Sigmoid colon (tissue), 7 donors: ENCODE results near the gene PTBP1. TPM values are rescaled to one million over a fixed set of nuclear protein-coding genes. Genes with fewer than 3 reads are reported as not detected.
A peak's percentile ranks its signal among the peaks of the same experiment; 100 is the strongest.

Experiments
- DNase-seq: peaks from one replicate; pipeline ENCODE4 v3.0.0-alpha.2; 2019
- H3K27ac ChIP-seq, 4 donors: fragments of 200-600 bp; sonication (generic); one replicate each; pipeline ENCODE4 v1.5.1; 2016 to 2019; ENCODE audit warnings: mild to moderate bottlenecking in 1 of 4
- H3K27me3 ChIP-seq, 3 donors: fragments of 200-600 bp; sonication (generic); one replicate each; pipeline ENCODE4 v1.5.1; 2019; ENCODE audit warnings: mild to moderate bottlenecking in 1 of 3
- H3K36me3 ChIP-seq, 4 donors: fragments of 200-600 bp; sonication (generic); one replicate each; pipeline ENCODE4 v1.5.1; 2016 to 2019
- H3K4me1 ChIP-seq, 4 donors: fragments of 200-600 bp; sonication (generic); one replicate each; pipeline ENCODE4 v1.5.1; 2017 to 2019
- H3K4me3 ChIP-seq, 4 donors: fragments of 200-600 bp; sonication (generic); one replicate each; pipeline ENCODE4 v1.5.1; 2017 to 2019; ENCODE audit warnings: mild to moderate bottlenecking in 2 of 4, moderate library complexity in 1 of 4
- H3K9me3 ChIP-seq, 4 donors: fragments of 200-600 bp in 3 of 4; sonication (generic) in 3 of 4; one replicate each; pipeline versions ENCODE4 v1.5.1 to v1.6.1; 2013 to 2019
- EP300 ChIP-seq, 4 donors: sonication (generic); formaldehyde crosslinking; IDR thresholded peaks; one replicate each; pipeline ENCODE4 v1.6.1; 2017; ENCODE audit warnings: antibody characterized with exemption in 4 of 4
- POLR2A ChIP-seq, 2 donors: fragments of 450-650 bp; IDR thresholded peaks; one replicate each; pipeline ENCODE4 v1.6.1; 2016; ENCODE audit warnings: antibody characterized with exemption in 2 of 2, mild to moderate bottlenecking in 2 of 2, moderate library complexity in 2 of 2
- POLR2AphosphoS5 ChIP-seq, 4 donors: sonication (generic); formaldehyde crosslinking; IDR thresholded peaks; one replicate each; pipeline ENCODE4 v1.6.1; 2017; ENCODE audit warnings: antibody characterized with exemption in 4 of 4
- WGBS, 2 donors: extraction: QIAGEN DNeasy Blood & Tissue Kit; methylation state at CpG; one replicate each; pipeline ENCODE4 v1.1.7; 2013; 5-methylcytosine and 5-hydroxymethylcytosine counted together
- intact Hi-C: fragments of 100-400 bp; cut with DNase I; formaldehyde crosslinking; loops from one replicate; pipeline ENCODE4 v1.15.1; 2023
- polyA plus RNA-seq, 3 donors: library from polyadenylated mRNA; stranded (reverse); fragments of 200-250 nt; gene quantifications; one replicate each; pipeline ENCODE4 v1.2.3, GENCODE V29; 2013
- total RNA-seq, 4 donors: library from RNA; depleted of rRNA; stranded (reverse); fragments of >200 nt; gene quantifications; one replicate each; pipeline ENCODE4 v1.1.0, GENCODE V29; 2016
- TF ChIP-seq, protein P1 (sequence below), 4 experiments: fragments of 450-650 bp in 3 of 4; fragments of 200-600 bp in 1 of 4; IDR thresholded peaks; one replicate each; pipeline ENCODE4 v1.5.1; 2016 to 2019; ENCODE audit warnings: antibody characterized with exemption in 4 of 4, mild to moderate bottlenecking in 3 of 4, moderate library complexity in 2 of 4
- donor health status: healthy with polysubstance abuse.
- donor health status: Bipolar disorder and iron deficiency.
- donor health status: healthy.

PTBP1 gene
- total and polyA plus RNA-seq, 7 donors: 53.8 to 154 (median 78.7) TPM

DNA sequence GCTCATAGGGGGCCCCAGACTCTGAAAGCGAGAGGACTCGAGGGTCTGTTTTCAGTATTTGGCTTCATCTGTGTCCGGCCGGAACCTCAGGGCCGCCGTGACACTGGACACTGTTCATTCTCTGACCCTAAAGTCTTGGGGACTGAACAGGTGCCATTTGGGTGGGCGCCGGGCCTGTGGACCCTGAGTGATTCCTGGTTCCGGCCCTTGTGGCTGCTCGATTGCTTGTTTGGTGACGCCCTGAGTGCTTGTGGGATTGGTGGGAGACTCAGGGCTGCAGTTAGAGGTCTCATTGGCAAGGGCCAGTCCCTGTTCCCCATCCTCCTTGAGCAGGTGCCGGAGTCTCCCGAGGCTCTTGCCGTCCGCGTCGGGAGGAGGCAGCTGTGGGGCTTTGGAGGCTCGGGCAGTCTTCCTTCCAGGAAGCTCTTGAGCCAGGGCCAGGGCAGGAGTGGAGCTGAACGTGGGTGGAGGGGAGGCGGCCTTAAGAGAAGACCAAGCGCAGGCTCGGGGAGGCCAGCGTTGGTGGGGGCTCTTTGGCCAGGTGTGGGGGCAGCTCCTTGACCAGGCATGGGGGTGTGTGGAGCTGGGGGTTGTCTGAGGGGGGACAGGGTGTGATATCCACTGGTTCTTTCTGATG, 4.7 kb downstream of the PTBP1 start:
- peak; percentile 82 for DNase-seq
- no peaks in the 10 kb centered on the region for H3K9me3 ChIP-seq
- 45 to 63% methylated on average over 23 of the region's 23 CpGs for WGBS, 2 donors
- H3K36me3 ChIP-seq: peaks cover 20 to 44% (median 31%) of the 10 kb centered on the region in 4 donors
- peak in 2 of 4 donors; percentile 11 to 25 for TF ChIP-seq POLR2AphosphoS5 (IDR thresholded peaks at IDR 0.05)
- no peak for TF ChIP-seq POLR2A (IDR thresholded peaks at IDR 0.05)
- intact Hi-C loops: loop anchor here (2.0 kb wide), 1 partner anchor 269 kb away; no protein-coding TSS in a partner anchor
- H3K27me3 ChIP-seq: no peaks in the 10 kb centered on the region
- H3K4me1 ChIP-seq: peaks cover 0 to 62% (median 55%) of the 10 kb centered on the region in 4 donors
- peak overlapping the region; percentile 70 to 100 (median 97) for H3K27ac ChIP-seq
- H3K4me3 ChIP-seq: peak overlapping the region in 3 of 4 donors; percentile 16 to 34 (median 26)

DNA sequence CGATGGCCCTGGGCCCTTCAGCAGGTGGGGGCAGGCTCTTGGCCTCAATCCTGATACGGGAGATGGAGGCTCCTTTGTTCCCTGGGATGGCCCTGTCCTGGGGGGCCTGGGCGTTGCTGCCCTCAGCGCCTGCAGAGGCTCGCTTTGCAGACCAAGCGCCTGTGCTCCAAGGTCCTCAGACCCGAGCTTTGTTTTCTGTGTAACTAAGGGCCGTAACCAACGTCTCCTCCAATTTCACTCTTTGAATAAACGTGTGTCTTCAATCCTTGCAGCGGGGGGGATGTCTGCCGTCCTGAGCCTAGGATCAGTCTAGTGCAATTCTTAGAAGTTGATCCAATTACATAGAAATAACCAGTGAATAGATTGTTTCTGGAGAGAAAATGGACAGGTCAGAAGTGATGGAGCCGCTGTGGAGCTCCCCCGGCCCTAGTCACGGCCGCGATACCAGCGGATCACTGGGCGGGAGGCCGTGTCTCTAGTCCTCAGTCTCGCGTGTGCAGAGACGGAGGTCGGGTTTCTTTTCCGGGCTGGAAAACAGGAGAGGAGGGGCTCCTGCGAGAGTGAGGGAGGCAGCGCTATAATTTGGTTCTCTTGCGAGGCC, 5.3 kb downstream of the PTBP1 start:
- WGBS, 2 donors: 70 to 74% methylated on average over 28 of the region's 28 CpGs
- intact Hi-C loops: no loop called here
- H3K27ac ChIP-seq: peak overlapping the region; percentile 70 to 100 (median 97)

DNA sequence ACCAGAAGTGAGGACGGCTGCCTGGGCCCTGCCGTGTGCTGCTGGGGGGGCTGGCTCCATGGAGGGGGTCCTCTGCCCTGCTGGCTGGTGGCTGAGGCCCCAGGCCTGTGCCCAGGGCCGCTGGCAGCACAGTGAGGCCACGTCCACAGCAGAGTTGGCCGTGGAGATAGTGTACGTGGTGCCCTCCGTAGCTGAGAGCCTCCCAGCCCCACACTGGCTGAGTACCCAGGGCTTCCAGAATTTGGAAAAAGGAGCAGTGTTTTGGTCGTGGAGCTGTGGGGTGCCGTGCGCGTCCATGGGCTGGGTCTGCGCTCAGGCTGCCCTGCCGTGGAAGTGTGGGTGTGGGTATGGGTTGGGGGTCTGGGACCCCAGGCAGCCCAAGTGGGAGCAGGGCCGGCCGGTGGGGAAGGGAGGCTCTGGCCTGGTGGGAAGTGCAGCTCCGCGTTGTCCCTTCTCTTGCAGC, 5.9 kb downstream of the PTBP1 start:
- Histone ChIP-seq H3K27me3 (no peaks in the 10 kb centered on the region), H3K9me3 (no peaks in the 10 kb centered on the region), H3K4me1 (peaks cover 0 to 60% (median 55%) of the 10 kb centered on the region in 4 donors), H3K27ac (peak overlapping the region; percentile 70 to 100 (median 97)), H3K4me3 (peak overlapping the region in 2 of 4 donors; percentile 0 to 34), H3K36me3 (peaks cover 31 to 56% (median 41%) of the 10 kb centered on the region in 4 donors)
- TF ChIP-seq EP300 (IDR thresholded peaks at IDR 0.05) (no peak), POLR2AphosphoS5 (IDR thresholded peaks at IDR 0.05) (no peak), POLR2A (IDR thresholded peaks at IDR 0.05) (no peak)
- TF ChIP-seq, protein P1, sequence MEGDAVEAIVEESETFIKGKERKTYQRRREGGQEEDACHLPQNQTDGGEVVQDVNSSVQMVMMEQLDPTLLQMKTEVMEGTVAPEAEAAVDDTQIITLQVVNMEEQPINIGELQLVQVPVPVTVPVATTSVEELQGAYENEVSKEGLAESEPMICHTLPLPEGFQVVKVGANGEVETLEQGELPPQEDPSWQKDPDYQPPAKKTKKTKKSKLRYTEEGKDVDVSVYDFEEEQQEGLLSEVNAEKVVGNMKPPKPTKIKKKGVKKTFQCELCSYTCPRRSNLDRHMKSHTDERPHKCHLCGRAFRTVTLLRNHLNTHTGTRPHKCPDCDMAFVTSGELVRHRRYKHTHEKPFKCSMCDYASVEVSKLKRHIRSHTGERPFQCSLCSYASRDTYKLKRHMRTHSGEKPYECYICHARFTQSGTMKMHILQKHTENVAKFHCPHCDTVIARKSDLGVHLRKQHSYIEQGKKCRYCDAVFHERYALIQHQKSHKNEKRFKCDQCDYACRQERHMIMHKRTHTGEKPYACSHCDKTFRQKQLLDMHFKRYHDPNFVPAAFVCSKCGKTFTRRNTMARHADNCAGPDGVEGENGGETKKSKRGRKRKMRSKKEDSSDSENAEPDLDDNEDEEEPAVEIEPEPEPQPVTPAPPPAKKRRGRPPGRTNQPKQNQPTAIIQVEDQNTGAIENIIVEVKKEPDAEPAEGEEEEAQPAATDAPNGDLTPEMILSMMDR (IDR thresholded peaks at IDR 0.05): no peak
- intact Hi-C loops: no loop called here
- no peak for DNase-seq
- 87 to 90% methylated on average over 17 of the region's 17 CpGs for WGBS, 2 donors

More for the DNA sequence above, 5.3 kb downstream of the PTBP1 start:
- DNase-seq: no peak
- Histone ChIP-seq H3K9me3 (no peaks in the 10 kb centered on the region), H3K4me1 (peaks cover 0 to 62% (median 55%) of the 10 kb centered on the region in 4 donors), H3K36me3 (peaks cover 25 to 51% (median 36%) of the 10 kb centered on the region in 4 donors), H3K4me3 (peak overlapping the region in 3 of 4 donors; percentile 0 to 34 (median 16)), H3K27me3 (no peaks in the 10 kb centered on the region)
- TF ChIP-seq, protein P1 (IDR thresholded peaks at IDR 0.05): no peak
- TF ChIP-seq POLR2A (IDR thresholded peaks at IDR 0.05) (no peak), POLR2AphosphoS5 (IDR thresholded peaks at IDR 0.05) (no peak), EP300 (IDR thresholded peaks at IDR 0.05) (no peak)

DNA sequence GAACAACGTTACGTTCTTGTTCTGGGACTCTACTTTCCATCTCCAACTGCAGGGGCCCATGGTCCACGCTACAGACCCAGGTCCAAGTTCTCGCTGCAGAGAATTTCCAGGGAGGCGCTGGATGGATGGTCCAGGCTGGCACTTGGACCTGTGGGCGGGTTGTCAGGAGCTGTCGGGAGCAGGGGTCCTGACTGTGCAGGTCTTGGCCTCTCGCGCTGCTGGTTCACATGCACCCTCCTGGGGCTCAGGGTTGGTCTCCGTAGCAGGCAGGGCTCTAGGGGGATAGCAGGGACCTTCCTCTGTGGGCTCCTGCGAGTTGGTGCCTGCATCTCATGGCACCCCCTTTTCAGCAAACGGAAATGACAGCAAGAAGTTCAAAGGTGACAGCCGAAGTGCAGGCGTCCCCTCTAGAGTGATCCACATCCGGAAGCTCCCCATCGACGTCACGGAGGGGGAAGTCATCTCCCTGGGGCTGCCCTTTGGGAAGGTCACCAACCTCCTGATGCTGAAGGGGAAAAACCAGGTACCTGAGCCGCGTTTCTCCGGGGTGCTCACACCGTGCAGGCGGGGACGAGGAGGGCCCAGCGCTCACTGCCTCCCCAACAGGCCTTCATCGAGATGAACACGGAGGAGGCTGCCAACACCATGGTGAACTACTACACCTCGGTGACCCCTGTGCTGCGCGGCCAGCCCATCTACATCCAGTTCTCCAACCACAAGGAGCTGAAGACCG, 6.6 kb downstream of the PTBP1 start:
- Histone ChIP-seq H3K27ac (peak overlapping the region in 1 of 4 donors; percentile 96), H3K4me3 (no peak overlapping the region), H3K9me3 (no peaks in the 10 kb centered on the region), H3K36me3 (peaks cover 38 to 63% (median 48%) of the 10 kb centered on the region in 4 donors), H3K4me1 (peaks cover 0 to 53% (median 49%) of the 10 kb centered on the region in 4 donors), H3K27me3 (no peaks in the 10 kb centered on the region)
- TF ChIP-seq, protein P1 (IDR thresholded peaks at IDR 0.05): no peak
- TF ChIP-seq EP300 (IDR thresholded peaks at IDR 0.05) (no peak), POLR2A (IDR thresholded peaks at IDR 0.05) (no peak), POLR2AphosphoS5 (IDR thresholded peaks at IDR 0.05) (no peak)
- intact Hi-C loops: no loop called here
- 86 to 90% methylated on average over 31 of the region's 31 CpGs for WGBS, 2 donors
- DNase-seq: no peak
